HG03575 (cell line): ENCODE data around the gene UBIAD1.
"Not testable (repeated sequence)": the region's sequence is repeated elsewhere in the genome, so short reads cannot be mapped to it uniquely, and the experiment has no call there.

Source experiments
- ATAC-seq: cut with Tn5 transposase; IDR thresholded peaks from one replicate; pipeline ENCODE4 v1.9.1; 2021; ENCODE audit not compliant: unreplicated experiment, insufficient number of reproducible peaks, low FRiP score; ENCODE audit errors: extremely low read depth

Gene UBIAD1

GRCh38 chr1:11272832-11273594 lies at the start of gene UBIAD1:
UBIAD1 (plus strand) TSS chr1:11273198; CDS start chr1:11273532, 334 bp downstream.
- no peak for ATAC-seq

- ATAC-seq = no peak
These were observed 45.6 kb upstream of the UBIAD1 start for GRCh38 chr1:11227106-11228077.

- no peak for ATAC-seq
These were observed 43.8 kb upstream of the UBIAD1 start for GRCh38 chr1:11229203-11229602.

- no peak for ATAC-seq
These were observed 39.8 kb upstream of the UBIAD1 start for GRCh38 chr1:11233208-11233607.

GRCh38 chr1:11237356-11237755 lies 35.6 kb upstream of the UBIAD1 start:
- no peak for ATAC-seq

- no peak for ATAC-seq
These were observed 34.7 kb upstream of the UBIAD1 start for GRCh38 chr1:11238311-11238710.

- no peak for ATAC-seq
These were observed 27.8 kb upstream of the UBIAD1 start for GRCh38 chr1:11245248-11245647.

- no peak for ATAC-seq
These were observed 26.9 kb upstream of the UBIAD1 start for GRCh38 chr1:11245904-11246719.

- no peak for ATAC-seq
These were observed 24.8 kb upstream of the UBIAD1 start for GRCh38 chr1:11248169-11248568.

- no peak for ATAC-seq
These were observed 20.5 kb upstream of the UBIAD1 start for GRCh38 chr1:11252538-11252937.

- no peak for ATAC-seq
These were observed 19.8 kb upstream of the UBIAD1 start for GRCh38 chr1:11253226-11253625.

- ATAC-seq = no peak
These were observed 16.7 kb upstream of the UBIAD1 start for GRCh38 chr1:11256299-11256698.

GRCh38 chr1:11262171-11263049 lies 10.6 kb upstream of the UBIAD1 start, which contains the start of gene MTOR:
MTOR (minus strand) TSS chr1:11262551; CDS start chr1:11259409, 3,142 bp downstream.
- peak; percentile 74 for ATAC-seq

- ATAC-seq = no peak
These were observed 6.5 kb upstream of the UBIAD1 start for GRCh38 chr1:11266268-11267074.

GRCh38 chr1:11267350-11268337 lies 5.4 kb upstream of the UBIAD1 start:
- ATAC-seq = not testable (repeated sequence)

GRCh38 chr1:11272544-11272831 lies 510 bp upstream of the UBIAD1 start:
- no peak for ATAC-seq
